T-helper 22 cell (primary cell): ENCODE data around the gene COL4A2.
"Not testable (repeated sequence)": the region's sequence is repeated elsewhere in the genome, so short reads cannot be mapped to it uniquely, and the experiment has no call there.

Experiments used
- DNase-seq: peaks from one replicate; pipeline ENCODE4 v3.0.0-alpha.2; 2020; ENCODE audit warnings: low read depth

Gene COL4A2

GRCh38 chr13:110440946-110441731 lies 134.1 kb downstream of the COL4A2 start:
- DNase-seq = no peak

- DNase-seq = no peak
These were observed 136.0 kb downstream of the COL4A2 start for GRCh38 chr13:110442930-110443621.

- DNase-seq = no peak
These were observed 136.6 kb downstream of the COL4A2 start for GRCh38 chr13:110443622-110444225.

- no peak for DNase-seq
These were observed 137.2 kb downstream of the COL4A2 start for GRCh38 chr13:110444226-110444653.

GRCh38 chr13:110445183-110445582 lies 138.1 kb downstream of the COL4A2 start:
- no peak for DNase-seq

- DNase-seq = no peak
These were observed 138.9 kb downstream of the COL4A2 start for GRCh38 chr13:110445722-110446574.

GRCh38 chr13:110446575-110446890 lies 139.4 kb downstream of the COL4A2 start:
- DNase-seq = no peak

GRCh38 chr13:110447058-110447511 lies 140.0 kb downstream of the COL4A2 start:
- DNase-seq = no peak

- DNase-seq = no peak
These were observed 140.7 kb downstream of the COL4A2 start for GRCh38 chr13:110447801-110448200.

GRCh38 chr13:110448230-110448629 lies 141.1 kb downstream of the COL4A2 start:
- no peak for DNase-seq

- no peak for DNase-seq
These were observed 141.6 kb downstream of the COL4A2 start for GRCh38 chr13:110448677-110449076.

GRCh38 chr13:110449219-110450015 lies 142.3 kb downstream of the COL4A2 start:
- no peak for DNase-seq

- DNase-seq = no peak
These were observed 143.2 kb downstream of the COL4A2 start for GRCh38 chr13:110450016-110450900.

- no peak for DNase-seq
These were observed 144.1 kb downstream of the COL4A2 start for GRCh38 chr13:110450941-110451730.

GRCh38 chr13:110453091-110453490 lies 146.0 kb downstream of the COL4A2 start:
- DNase-seq = not testable (repeated sequence)

- no peak for DNase-seq
These were observed 146.7 kb downstream of the COL4A2 start for GRCh38 chr13:110453797-110454196.

- no peak for DNase-seq
These were observed 147.3 kb downstream of the COL4A2 start for GRCh38 chr13:110454227-110454859.

GRCh38 chr13:110454956-110455355 lies 147.9 kb downstream of the COL4A2 start:
- no peak for DNase-seq

GRCh38 chr13:110455444-110455843 lies 148.4 kb downstream of the COL4A2 start:
- no peak for DNase-seq
